Measurements from ENCODE around the gene PRSS27. TPM values are rescaled to one million over a fixed set of nuclear protein-coding genes. Genes with fewer than 3 reads are reported as not detected.

Gene PRSS27
- total RNA-seq, 1 experiment from 2014 or later = 14.8 TPM

- Histone ChIP-seq H3K79me2 (ENCODE audit: low read depth) (peaks cover 10% of the 10 kb centered on the region; the same call in 1 of the 2 replicates), H3K4me3 (no peak overlapping the region), H3K36me3 (ENCODE audit: low read depth) (no peaks in the 10 kb centered on the region), H3K4me2 (no peak overlapping the region), H3K9me2 (ENCODE audit: insufficient read depth) (no peaks in the 10 kb centered on the region), H3K9me3 (ENCODE audit: insufficient read depth, low read depth) (no peaks in the 10 kb centered on the region), H3F3A (ENCODE audit: insufficient read depth, low read depth) (no peaks in the 10 kb centered on the region), H3K4me1 (replicated peaks; ENCODE audit: insufficient read depth) (peaks cover 1% of the 10 kb centered on the region), H3K27me3 (ENCODE audit: insufficient read depth, low read depth) (no peaks in the 10 kb centered on the region), H4K20me1 (ENCODE audit: insufficient read depth) (no peaks in the 10 kb centered on the region), H2AFZ (no peak overlapping the region), H3K27ac (no peak overlapping the region)
- no TSS peak for BruUV-seq (replicated peaks)
- DNase-seq = no peak
- ChIA-PET CTCF (no interaction called here), POLR2A (ENCODE audit: unreplicated experiment) (interaction anchor here (0.6 to 0.7 kb wide), 3 partner anchors 84 to 223 kb away, joined by 3 to 19 read pairs (median 4); no protein-coding TSS in a partner anchor)
- TF ChIP-seq CTCF (conservative IDR thresholded peaks at IDR 0.05) (no peak), EZH2 (IDR thresholded peaks at IDR 0.05; ENCODE audit: low read depth) (no peak)
- intact Hi-C loops (cut with micrococcal nuclease; ENCODE audit: unreplicated experiment) = no loop called here
These were observed 25.3 kb upstream of the PRSS27 start for GRCh38 chr16:2745116-2745890.

- intact Hi-C loops (cut with micrococcal nuclease; ENCODE audit: unreplicated experiment) = no loop called here
- no peaks in the 10 kb centered on the region for H4K20me1 ChIP-seq (ENCODE audit: insufficient read depth)
- H3K9me2 ChIP-seq (ENCODE audit: insufficient read depth) = no peaks in the 10 kb centered on the region
- no peak overlapping the region for H2AFZ ChIP-seq
- no peaks in the 10 kb centered on the region for H3K9me3 ChIP-seq (ENCODE audit: insufficient read depth, low read depth)
- no peak for DNase-seq
- H3K79me2 ChIP-seq (ENCODE audit: low read depth) = peaks cover 4% of the 10 kb centered on the region; the same call in 1 of the 2 replicates
- H3K36me3 ChIP-seq (ENCODE audit: low read depth) = no peaks in the 10 kb centered on the region
- no peaks in the 10 kb centered on the region for H3F3A ChIP-seq (ENCODE audit: insufficient read depth, low read depth)
- no TSS peak for BruUV-seq (replicated peaks)
- H3K27ac ChIP-seq = no peak overlapping the region
- CTCF ChIA-PET = no interaction called here
- TF ChIP-seq EZH2 (IDR thresholded peaks at IDR 0.05; ENCODE audit: low read depth) (no peak), CTCF (conservative IDR thresholded peaks at IDR 0.05) (no peak)
- POLR2A ChIA-PET (ENCODE audit: unreplicated experiment) = interaction anchor here (0.7 kb wide), 1 partner anchor 85 kb away, joined by 4 read pairs; no protein-coding TSS in a partner anchor
- no peak overlapping the region for H3K4me3 ChIP-seq
- H3K4me2 ChIP-seq = no peak overlapping the region
- H3K27me3 ChIP-seq (ENCODE audit: insufficient read depth, low read depth) = no peaks in the 10 kb centered on the region
- no peaks in the 10 kb centered on the region for H3K4me1 ChIP-seq (replicated peaks; ENCODE audit: insufficient read depth)
These were observed 24.7 kb upstream of the PRSS27 start for GRCh38 chr16:2744711-2745110.

GRCh38 chr16:2743007-2743810, 23.2 kb upstream of the PRSS27 start:
- H4K20me1 ChIP-seq (ENCODE audit: insufficient read depth) = no peaks in the 10 kb centered on the region
- H3K4me1 ChIP-seq (replicated peaks; ENCODE audit: insufficient read depth) = no peaks in the 10 kb centered on the region
- no TSS peak for BruUV-seq (replicated peaks)
- no peak overlapping the region for H3K4me2 ChIP-seq
- DNase-seq = no peak
- H2AFZ ChIP-seq = no peak overlapping the region
- ChIA-PET CTCF (no interaction called here), POLR2A (ENCODE audit: unreplicated experiment) (no interaction called here)
- H3K9me2 ChIP-seq (ENCODE audit: insufficient read depth) = no peaks in the 10 kb centered on the region
- H3K79me2 ChIP-seq (ENCODE audit: low read depth) = no peaks in the 10 kb centered on the region
- H3K36me3 ChIP-seq (ENCODE audit: low read depth) = no peaks in the 10 kb centered on the region
- TF ChIP-seq EZH2 (IDR thresholded peaks at IDR 0.05; ENCODE audit: low read depth) (no peak), CTCF (conservative IDR thresholded peaks at IDR 0.05) (no peak)
- H3K9me3 ChIP-seq (ENCODE audit: insufficient read depth, low read depth) = no peaks in the 10 kb centered on the region
- H3K27me3 ChIP-seq (ENCODE audit: insufficient read depth, low read depth) = no peaks in the 10 kb centered on the region
- no peak overlapping the region for H3K27ac ChIP-seq
- no peak overlapping the region for H3K4me3 ChIP-seq
- H3F3A ChIP-seq (ENCODE audit: insufficient read depth, low read depth) = no peaks in the 10 kb centered on the region
- intact Hi-C loops (cut with micrococcal nuclease; ENCODE audit: unreplicated experiment) = no loop called here

All from PC-9 (cell line).